ENCODE measurements around the gene RAB3GAP2.

- TF ChIP-seq POLR2A (IDR thresholded peaks at IDR 0.05) (no peak), CTCF (IDR thresholded peaks at IDR 0.05) (no peak)
These were observed 64.8 kb downstream of the RAB3GAP2 start for GRCh38 chr1:220207411-220207810.

Data from thyroid gland (tissue), 4 donors.